Measurements from ENCODE around the gene EFNA3. TPM values are rescaled to one million over a fixed set of nuclear protein-coding genes. Genes with fewer than 3 reads are reported as not detected.

EFNA3 gene
- total and polyA plus RNA-seq, 9 of the 15 experiments (the other 6 are each of a cell fraction or from before 2014, with no cell fraction given), result 0.59 to 7.9 (median 4.7) TPM

DNA sequence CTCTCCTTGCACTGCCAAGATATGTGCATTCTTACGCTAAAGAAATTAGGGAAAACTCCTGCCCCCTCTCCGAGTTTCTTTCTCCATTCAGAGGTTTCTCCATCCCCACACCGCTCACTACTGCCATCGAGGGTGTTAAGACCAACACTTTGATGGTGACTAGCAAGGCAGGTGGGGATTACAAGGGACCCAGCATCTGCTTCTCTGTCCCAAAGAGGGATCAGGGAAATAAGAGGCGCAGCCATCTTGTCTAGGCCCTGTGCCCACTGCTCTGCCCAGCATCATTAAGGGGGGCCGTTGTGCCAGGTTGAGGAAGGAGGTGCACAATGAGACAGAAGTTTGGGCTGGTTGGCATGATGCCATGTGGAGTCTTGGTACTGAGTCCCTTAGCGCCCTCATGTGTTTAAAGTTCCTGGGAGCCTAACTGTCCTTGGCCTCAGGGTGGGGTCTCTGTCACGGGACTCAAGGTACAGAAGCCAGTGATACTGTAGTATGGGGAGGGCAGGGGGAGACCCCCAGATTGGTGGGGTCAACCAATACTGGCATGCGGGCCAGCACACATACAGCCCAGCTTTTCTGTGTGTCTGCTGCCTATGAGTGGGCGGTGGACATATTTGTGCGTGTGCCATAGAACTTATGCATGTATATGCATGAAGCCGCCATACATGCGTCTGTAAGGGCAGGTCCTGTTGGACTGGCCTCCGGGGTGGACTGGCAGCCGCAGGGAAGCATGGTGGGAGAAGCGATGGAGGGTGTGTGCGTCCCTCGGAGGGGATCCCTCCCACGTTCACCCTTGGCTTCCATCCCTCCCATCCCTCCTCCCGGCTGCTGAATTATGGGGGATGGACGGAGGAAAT is 5.5 kb downstream of the EFNA3 start (continued):
- TF ChIP-seq JUND (IDR thresholded peaks at IDR 0.05; ENCODE audit: borderline replicate concordance, low read depth, low read length), result no peak
- no peak for TF ChIP-seq JUND (tag; IDR thresholded peaks at IDR 0.05; ENCODE audit: borderline replicate concordance, low read depth, low read length)
- peak; percentile 79 for TF ChIP-seq EGR1 (conservative IDR thresholded peaks at IDR 0.05)
- TF ChIP-seq RBFOX2 (IDR thresholded peaks at IDR 0.05; ENCODE audit: low read depth, low read length), result no peak
- TF ChIP-seq ZNF408 (CRISPR knock-in tag; IDR thresholded peaks at IDR 0.05; ENCODE audit: low read depth), result no peak
- TF ChIP-seq, protein P1, sequence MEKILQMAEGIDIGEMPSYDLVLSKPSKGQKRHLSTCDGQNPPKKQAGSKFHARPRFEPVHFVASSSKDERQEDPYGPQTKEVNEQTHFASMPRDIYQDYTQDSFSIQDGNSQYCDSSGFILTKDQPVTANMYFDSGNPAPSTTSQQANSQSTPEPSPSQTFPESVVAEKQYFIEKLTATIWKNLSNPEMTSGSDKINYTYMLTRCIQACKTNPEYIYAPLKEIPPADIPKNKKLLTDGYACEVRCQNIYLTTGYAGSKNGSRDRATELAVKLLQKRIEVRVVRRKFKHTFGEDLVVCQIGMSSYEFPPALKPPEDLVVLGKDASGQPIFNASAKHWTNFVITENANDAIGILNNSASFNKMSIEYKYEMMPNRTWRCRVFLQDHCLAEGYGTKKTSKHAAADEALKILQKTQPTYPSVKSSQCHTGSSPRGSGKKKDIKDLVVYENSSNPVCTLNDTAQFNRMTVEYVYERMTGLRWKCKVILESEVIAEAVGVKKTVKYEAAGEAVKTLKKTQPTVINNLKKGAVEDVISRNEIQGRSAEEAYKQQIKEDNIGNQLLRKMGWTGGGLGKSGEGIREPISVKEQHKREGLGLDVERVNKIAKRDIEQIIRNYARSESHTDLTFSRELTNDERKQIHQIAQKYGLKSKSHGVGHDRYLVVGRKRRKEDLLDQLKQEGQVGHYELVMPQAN (IDR thresholded peaks at IDR 0.05; ENCODE audit: borderline replicate concordance), result no peak
- TF ChIP-seq ERF (CRISPR knock-in tag; IDR thresholded peaks at IDR 0.05), result no peak
- TF ChIP-seq, protein P2, sequence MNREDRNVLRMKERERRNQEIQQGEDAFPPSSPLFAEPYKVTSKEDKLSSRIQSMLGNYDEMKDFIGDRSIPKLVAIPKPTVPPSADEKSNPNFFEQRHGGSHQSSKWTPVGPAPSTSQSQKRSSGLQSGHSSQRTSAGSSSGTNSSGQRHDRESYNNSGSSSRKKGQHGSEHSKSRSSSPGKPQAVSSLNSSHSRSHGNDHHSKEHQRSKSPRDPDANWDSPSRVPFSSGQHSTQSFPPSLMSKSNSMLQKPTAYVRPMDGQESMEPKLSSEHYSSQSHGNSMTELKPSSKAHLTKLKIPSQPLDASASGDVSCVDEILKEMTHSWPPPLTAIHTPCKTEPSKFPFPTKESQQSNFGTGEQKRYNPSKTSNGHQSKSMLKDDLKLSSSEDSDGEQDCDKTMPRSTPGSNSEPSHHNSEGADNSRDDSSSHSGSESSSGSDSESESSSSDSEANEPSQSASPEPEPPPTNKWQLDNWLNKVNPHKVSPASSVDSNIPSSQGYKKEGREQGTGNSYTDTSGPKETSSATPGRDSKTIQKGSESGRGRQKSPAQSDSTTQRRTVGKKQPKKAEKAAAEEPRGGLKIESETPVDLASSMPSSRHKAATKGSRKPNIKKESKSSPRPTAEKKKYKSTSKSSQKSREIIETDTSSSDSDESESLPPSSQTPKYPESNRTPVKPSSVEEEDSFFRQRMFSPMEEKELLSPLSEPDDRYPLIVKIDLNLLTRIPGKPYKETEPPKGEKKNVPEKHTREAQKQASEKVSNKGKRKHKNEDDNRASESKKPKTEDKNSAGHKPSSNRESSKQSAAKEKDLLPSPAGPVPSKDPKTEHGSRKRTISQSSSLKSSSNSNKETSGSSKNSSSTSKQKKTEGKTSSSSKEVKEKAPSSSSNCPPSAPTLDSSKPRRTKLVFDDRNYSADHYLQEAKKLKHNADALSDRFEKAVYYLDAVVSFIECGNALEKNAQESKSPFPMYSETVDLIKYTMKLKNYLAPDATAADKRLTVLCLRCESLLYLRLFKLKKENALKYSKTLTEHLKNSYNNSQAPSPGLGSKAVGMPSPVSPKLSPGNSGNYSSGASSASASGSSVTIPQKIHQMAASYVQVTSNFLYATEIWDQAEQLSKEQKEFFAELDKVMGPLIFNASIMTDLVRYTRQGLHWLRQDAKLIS (CRISPR knock-in tag; IDR thresholded peaks at IDR 0.05), result 0 out of 2 replicates have a peak, but pooled peaks have one; percentile 12
- no peak for TF ChIP-seq FOXA3 (CRISPR knock-in tag; conservative IDR thresholded peaks at IDR 0.05 in 1 of 2, IDR thresholded peaks at IDR 0.05 in 1 of 2)
- TF ChIP-seq MAZ (CRISPR knock-in tag; conservative IDR thresholded peaks at IDR 0.05 in 1 of 2, IDR thresholded peaks at IDR 0.05 in 1 of 2), result no peak
- TF ChIP-seq CBFB (CRISPR knock-in tag; IDR thresholded peaks at IDR 0.05), result peak; percentile 38; the same call in 1 of the 2 replicates
- TF ChIP-seq ZNF133 (CRISPR knock-in tag; IDR thresholded peaks at IDR 0.05), result no peak
- no peak for TF ChIP-seq ELF2 (CRISPR knock-in tag; IDR thresholded peaks at IDR 0.05)
- TF ChIP-seq NFIC (IDR thresholded peaks at IDR 0.05), result peak; percentile 99
- no peak for TF ChIP-seq POLR3G (IDR thresholded peaks at IDR 0.05; ENCODE audit: extremely low read depth, insufficient read length, insufficient replicate concordance)
- TF ChIP-seq, protein P3, sequence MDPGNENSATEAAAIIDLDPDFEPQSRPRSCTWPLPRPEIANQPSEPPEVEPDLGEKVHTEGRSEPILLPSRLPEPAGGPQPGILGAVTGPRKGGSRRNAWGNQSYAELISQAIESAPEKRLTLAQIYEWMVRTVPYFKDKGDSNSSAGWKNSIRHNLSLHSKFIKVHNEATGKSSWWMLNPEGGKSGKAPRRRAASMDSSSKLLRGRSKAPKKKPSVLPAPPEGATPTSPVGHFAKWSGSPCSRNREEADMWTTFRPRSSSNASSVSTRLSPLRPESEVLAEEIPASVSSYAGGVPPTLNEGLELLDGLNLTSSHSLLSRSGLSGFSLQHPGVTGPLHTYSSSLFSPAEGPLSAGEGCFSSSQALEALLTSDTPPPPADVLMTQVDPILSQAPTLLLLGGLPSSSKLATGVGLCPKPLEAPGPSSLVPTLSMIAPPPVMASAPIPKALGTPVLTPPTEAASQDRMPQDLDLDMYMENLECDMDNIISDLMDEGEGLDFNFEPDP (CRISPR knock-in tag; IDR thresholded peaks at IDR 0.05), result no peak
- peak; percentile 78; the same call in 1 of the 2 replicates for TF ChIP-seq NR1H2 (CRISPR knock-in tag; IDR thresholded peaks at IDR 0.05)
- peak; percentile 33; the same call in 1 of the 2 replicates for TF ChIP-seq SMC3 (conservative IDR thresholded peaks at IDR 0.05; ENCODE audit: insufficient read depth, low read depth, low read length)
- no peak for TF ChIP-seq ILK (tag; IDR thresholded peaks at IDR 0.05; ENCODE audit: borderline replicate concordance, low read depth)
- no peak for TF ChIP-seq EWSR1 (IDR thresholded peaks at IDR 0.05; ENCODE audit: borderline replicate concordance, low read depth, partially characterized antibody)
